Activated CD4-positive, alpha-beta memory T cell treated with anti-CD3 and anti-CD28 coated beads for 36 hours (primary cell): ENCODE measurements around the gene SCGB3A1. TPM values are rescaled to one million over a fixed set of nuclear protein-coding genes. Genes with fewer than 3 reads are reported as not detected.

Experiments used
- CTCF ChIA-PET: fragments of 350-600 bp; sonication (Branson Sonifier 250); formaldehyde crosslinking; loops from one replicate; lab custom pipeline; 2021; ENCODE audit warnings: antibody characterized with exemption, inconsistent platforms; lab: Charles Lee
- POLR2A ChIA-PET: fragments of 350-600 bp; sonication (Branson Sonifier 250); formaldehyde crosslinking; loops from one replicate; lab custom pipeline; 2021; ENCODE audit warnings: antibody characterized with exemption; lab: Charles Lee
- DNase-seq: peaks from one replicate; pipeline ENCODE4 v3.0.0-alpha.2; 2020
- H3K27ac Mint-ChIP-seq: one replicate; pipeline ENCODE4 v1.8.0; 2021; ENCODE audit warnings: mixed read lengths
- H3K27me3 Mint-ChIP-seq: one replicate; pipeline ENCODE4 v1.8.0; 2021; ENCODE audit warnings: mixed read lengths
- H3K36me3 Mint-ChIP-seq: one replicate; pipeline ENCODE4 v1.8.0; 2021; ENCODE audit warnings: mixed read lengths
- H3K4me1 Mint-ChIP-seq: one replicate; pipeline ENCODE4 v1.8.0; 2021; ENCODE audit warnings: low read depth, mixed read lengths
- H3K4me3 Mint-ChIP-seq: one replicate; pipeline ENCODE4 v1.8.0; 2021; ENCODE audit warnings: mild to moderate bottlenecking, mixed read lengths
- H3K9me3 Mint-ChIP-seq: one replicate; pipeline ENCODE4 v1.8.0; 2021; ENCODE audit warnings: mixed read lengths
- intact Hi-C: fragments of 100-400 bp; cut with micrococcal nuclease; formaldehyde crosslinking; loops from one replicate; pipeline ENCODE4 v1.15.1; 2023
- total RNA-seq, 2 experiments: library from RNA; stranded (reverse); gene quantifications; one replicate each; pipeline ENCODE4 v1.2.3, GENCODE V29; 2021

SCGB3A1 gene
- total RNA-seq, 2 experiments from 2014 or later: not detected

GRCh38 chr5:180548563-180548962, 42.7 kb downstream of the SCGB3A1 start:
- DNase-seq: no peak
- Mint-ChIP-seq H3K4me3 (no peak overlapping the region), H3K27ac (no peak overlapping the region), H3K36me3 (peaks cover 34% of the 10 kb centered on the region), H3K9me3 (no peaks in the 10 kb centered on the region), H3K4me1 (peaks cover 9% of the 10 kb centered on the region), H3K27me3 (no peaks in the 10 kb centered on the region)
- ChIA-PET CTCF (no interaction called here), POLR2A (no interaction called here)
- intact Hi-C loops: no loop called here

GRCh38 chr5:180545248-180545647, 46.1 kb downstream of the SCGB3A1 start:
- Mint-ChIP-seq H3K9me3 (no peaks in the 10 kb centered on the region), H3K27ac (no peak overlapping the region), H3K4me3 (no peak overlapping the region), H3K27me3 (no peaks in the 10 kb centered on the region), H3K36me3 (peaks cover 25% of the 10 kb centered on the region), H3K4me1 (peaks cover 13% of the 10 kb centered on the region)
- CTCF ChIA-PET: no interaction called here
- intact Hi-C loops: no loop called here
- no peak for DNase-seq
- POLR2A ChIA-PET: no interaction called here

- CTCF ChIA-PET: no interaction called here
- Mint-ChIP-seq H3K4me1 (peaks cover 13% of the 10 kb centered on the region), H3K27ac (no peak overlapping the region), H3K4me3 (no peak overlapping the region), H3K9me3 (no peaks in the 10 kb centered on the region), H3K36me3 (peaks cover 29% of the 10 kb centered on the region), H3K27me3 (no peaks in the 10 kb centered on the region)
- no peak for DNase-seq
- POLR2A ChIA-PET: no interaction called here
- intact Hi-C loops: no loop called here
Measured at GRCh38 chr5:180541710-180542109, 49.6 kb downstream of the SCGB3A1 start.

Other genes with a start within 250 kb of the SCGB3A1 start
- gene GFPT2, start 238.2 kb downstream of the SCGB3A1 start, total RNA-seq: under 1 TPM; 0.12 to 0.15 TPM
- gene CNOT6, start 97.1 kb downstream of the SCGB3A1 start, total RNA-seq: 10 to 100 TPM; 32.0 to 35.2 TPM
- 1 to 10 TPM; 1.4 to 2.0 TPM for gene FLT4, start 58.1 kb upstream of the SCGB3A1 start, total RNA-seq
- gene OR2Y1, start 148.6 kb upstream of the SCGB3A1 start, total RNA-seq: not detected
- gene MGAT1, start 211.3 kb upstream of the SCGB3A1 start, total RNA-seq: 100 to 1,000 TPM; 101 to 106 TPM